Keratinocyte (primary cell): Measurements from ENCODE around the gene ZBTB20. TPM values are rescaled to one million over a fixed set of nuclear protein-coding genes. Genes with fewer than 3 reads are reported as not detected.

Source experiments
- DNase-seq: peaks from one replicate; pipeline ENCODE4 v3.0.0-alpha.2; 2011; ENCODE audit warnings: low read depth, missing footprints, low spot score
- FAIRE-seq: peaks from 2 replicates; lab custom pipeline; 2011; peaks lifted over from hg19 to GRCh38; lab: Jason Lieb, UNC
- H2AFZ ChIP-seq: 2 replicates; pipeline ENCODE4 v1.6.0; 2012; ENCODE audit warnings: low read length, control low read depth, inconsistent platforms; ENCODE audit not compliant: control insufficient read depth
- H3K27ac ChIP-seq: 2 replicates; pipeline ENCODE4 v1.5.1; 2011; ENCODE audit warnings: low read length; ENCODE audit not compliant: control insufficient read depth, insufficient read depth
- H3K27me3 ChIP-seq: 3 replicates; pipeline ENCODE4 v1.6.0; 2011; ENCODE audit warnings: low read length; ENCODE audit not compliant: control insufficient read depth, insufficient read depth; ENCODE audit errors: extremely low read depth
- H3K36me3 ChIP-seq, 2 experiments: 2 replicates in 1 of 2; 3 replicates in 1 of 2; pipeline ENCODE4 v1.5.1; 2011; ENCODE audit warnings: low read length in 2 of 2, mild to moderate bottlenecking in 1 of 2; ENCODE audit not compliant: control insufficient read depth in 2 of 2, insufficient read depth in 2 of 2; ENCODE audit errors: extremely low read depth in 1 of 2
- H3K4me1 ChIP-seq: 3 replicates; pipeline ENCODE4 v1.5.1; 2011; ENCODE audit warnings: low read length; ENCODE audit not compliant: control insufficient read depth, insufficient read depth; ENCODE audit errors: extremely low read depth
- H3K4me2 ChIP-seq: 3 replicates; pipeline ENCODE4 v1.6.0; 2011; ENCODE audit warnings: low read depth, low read length; ENCODE audit not compliant: control insufficient read depth, insufficient read depth; ENCODE audit errors: extremely low read depth
- H3K4me3 ChIP-seq, 3 experiments: fragments of 200-600 bp in 1 of 3; sonication (generic) in 1 of 3; 2 replicates in 2 of 3; 3 replicates in 1 of 3; pipeline ENCODE4 v1.5.1; 2011 to 2016; ENCODE audit warnings: low read length in 3 of 3, mild to moderate bottlenecking in 3 of 3, control low read depth in 2 of 3, inconsistent platforms in 1 of 3, low read depth in 1 of 3, mixed read lengths in 1 of 3, mixed run types in 1 of 3, moderate library complexity in 1 of 3; ENCODE audit not compliant: control insufficient read depth in 2 of 3, insufficient read depth in 2 of 3; ENCODE audit errors: extremely low read depth in 1 of 3
- H3K79me2 ChIP-seq: 2 replicates; pipeline ENCODE4 v1.6.0; 2012; ENCODE audit warnings: low read length; ENCODE audit not compliant: control insufficient read depth, insufficient read depth
- H3K9ac ChIP-seq: 3 replicates; pipeline ENCODE4 v1.6.0; 2011; ENCODE audit warnings: low read length; ENCODE audit not compliant: control insufficient read depth, insufficient read depth; ENCODE audit errors: extremely low read depth
- H3K9me1 ChIP-seq: 3 replicates; pipeline ENCODE4 v1.6.0; 2011; ENCODE audit warnings: low read length; ENCODE audit not compliant: control insufficient read depth, insufficient read depth; ENCODE audit errors: extremely low read depth
- H3K9me3 ChIP-seq: 2 replicates; pipeline ENCODE4 v1.5.1; 2012; ENCODE audit warnings: low read depth, low read length; ENCODE audit not compliant: control insufficient read depth
- H4K20me1 ChIP-seq: 3 replicates; pipeline ENCODE4 v1.6.0; 2011; ENCODE audit warnings: low read length; ENCODE audit not compliant: control insufficient read depth, insufficient read depth; ENCODE audit errors: extremely low read depth
- CTCF ChIP-seq, 3 experiments: IDR thresholded peaks in 1 of 3; conservative IDR thresholded peaks in 1 of 3; optimal IDR thresholded peaks in 1 of 3; 2 replicates in 2 of 3; 3 replicates in 1 of 3; pipeline versions ENCODE3 to v1.5.1; 2011; ENCODE audit warnings: low read length in 3 of 3, mild to moderate bottlenecking in 3 of 3, moderate library complexity in 2 of 3, control low read depth in 1 of 3, inconsistent platforms in 1 of 3; ENCODE audit not compliant: insufficient read depth in 2 of 3; ENCODE audit errors: extremely low read depth in 1 of 3
- EZH2 ChIP-seq: IDR thresholded peaks from one replicate; pipeline ENCODE4 v1.6.1; 2012; ENCODE audit warnings: inconsistent platforms, mild to moderate bottlenecking, low read length, moderate library complexity
- dilution Hi-C: fragments of 300-500 bp; cut with MboI; formaldehyde crosslinking; loops from one replicate; pipeline ENCODE4 v1.7.0; 2020; ENCODE audit warnings: low sequenced_read_pairs; ENCODE audit not compliant: extremely low pct_ligation_motif_present
- polyA plus RNA-seq, 5 experiments: library from polyadenylated mRNA; depleted of rRNA in 3 of 5; stranded (reverse) in 3 of 5; stranded (forward) in 1 of 5; unstranded in 1 of 5; fragments of >200 nt; gene quantifications; 1 replicate in 1 of 5; 2 replicates in 3 of 5; 3 replicates in 1 of 5; pipeline versions ENCODE4 v1.2.1 to v1.2.3, GENCODE V29; 2011 to 2012; ENCODE audit warnings: missing spikeins in 2 of 5, low read depth in 1 of 5, low replicate concordance in 1 of 5

ZBTB20 gene
- polyA plus RNA-seq, 1 donor (not counting 4 experiments of a cell fraction or from before 2014, with no cell fraction given), result 0.52 TPM

DNA sequence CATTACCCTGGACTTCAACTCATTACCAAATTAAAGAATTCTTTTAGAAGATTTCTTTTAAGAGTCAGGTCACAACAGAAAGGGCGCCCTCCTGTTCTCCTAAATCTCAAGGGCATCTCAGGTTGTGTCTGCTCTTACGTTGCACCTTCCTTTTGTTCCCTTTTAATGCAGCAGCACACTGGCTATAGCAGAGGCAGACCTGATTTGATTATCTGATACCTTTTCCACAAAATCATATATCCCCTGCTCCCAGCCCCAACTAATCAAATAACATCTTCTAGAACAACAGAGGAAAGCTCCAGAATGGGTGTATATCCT lies 813.2 kb downstream of the ZBTB20 start:
- no peaks in the 10 kb centered on the region for H3K27me3 ChIP-seq
- H2AFZ ChIP-seq, result no peak overlapping the region
- DNase-seq, result no peak
- no peaks in the 10 kb centered on the region for H4K20me1 ChIP-seq
- dilution Hi-C loops, result no loop called here
- no peaks in the 10 kb centered on the region for H3K9me3 ChIP-seq
- TF ChIP-seq CTCF (optimal IDR thresholded peaks at IDR 0.05 in 1 of 3, IDR thresholded peaks at IDR 0.05 in 1 of 3, conservative IDR thresholded peaks at IDR 0.05 in 1 of 3; ENCODE audit: extremely low read depth in 1 of 3, insufficient read depth in 2 of 3, low read length in 3 of 3) (no peak), EZH2 (no peak)
- no peak overlapping the region for H3K27ac ChIP-seq
- H3K9me1 ChIP-seq, result no peaks in the 10 kb centered on the region
- H3K4me3 ChIP-seq, result no peak overlapping the region
- H3K4me2 ChIP-seq, result no peak overlapping the region
- H3K36me3 ChIP-seq, result no peaks in the 10 kb centered on the region
- no peak for FAIRE-seq
- no peaks in the 10 kb centered on the region for H3K4me1 ChIP-seq
- H3K9ac ChIP-seq, result no peak overlapping the region
- H3K79me2 ChIP-seq, result no peaks in the 10 kb centered on the region

DNA sequence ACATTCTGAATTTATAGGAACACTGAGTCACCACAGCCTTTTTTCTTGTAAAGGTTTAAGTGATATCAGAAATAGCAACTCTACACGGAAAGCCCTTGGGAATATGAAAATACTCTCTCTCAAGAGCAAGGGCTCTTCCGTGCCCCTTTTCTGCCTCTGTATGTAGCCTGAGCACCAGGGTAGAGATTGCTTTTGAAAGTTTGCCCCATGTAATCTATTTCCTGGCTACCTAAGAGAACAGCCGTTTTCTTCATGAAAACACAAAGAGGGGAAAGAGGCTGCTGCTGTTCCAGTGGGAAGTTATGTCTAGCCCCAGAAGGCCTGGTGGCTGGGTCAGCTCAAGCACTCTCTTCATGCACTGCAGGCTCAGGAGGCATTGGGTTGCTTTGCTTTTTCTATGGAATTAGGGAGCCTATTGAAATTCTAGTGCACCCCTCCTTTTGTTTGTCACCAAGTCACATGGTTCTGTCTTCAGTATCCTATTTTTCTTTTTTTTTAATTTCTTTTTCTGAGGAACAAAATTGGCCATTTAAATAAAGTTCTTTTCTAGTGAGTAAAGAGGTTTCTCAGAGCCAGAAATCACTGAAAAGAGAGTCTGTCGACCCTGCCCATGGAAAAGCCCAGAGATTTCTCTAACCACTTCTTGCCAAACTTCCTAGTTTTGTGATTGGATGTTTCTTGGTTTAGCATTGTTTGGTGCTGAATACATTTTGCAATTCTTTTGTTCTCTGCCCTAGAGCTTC lies 813.7 kb downstream of the ZBTB20 start:
- Histone ChIP-seq H3K36me3 (no peaks in the 10 kb centered on the region), H3K79me2 (no peaks in the 10 kb centered on the region), H4K20me1 (no peaks in the 10 kb centered on the region), H3K4me1 (no peaks in the 10 kb centered on the region), H3K9ac (no peak overlapping the region), H3K4me3 (no peak overlapping the region), H3K27me3 (no peaks in the 10 kb centered on the region), H2AFZ (no peak overlapping the region), H3K9me3 (no peaks in the 10 kb centered on the region), H3K9me1 (no peaks in the 10 kb centered on the region), H3K27ac (no peak overlapping the region), H3K4me2 (no peak overlapping the region)
- FAIRE-seq, result no peak
- dilution Hi-C loops, result no loop called here
- TF ChIP-seq CTCF (optimal IDR thresholded peaks at IDR 0.05 in 1 of 3, IDR thresholded peaks at IDR 0.05 in 1 of 3, conservative IDR thresholded peaks at IDR 0.05 in 1 of 3; ENCODE audit: extremely low read depth in 1 of 3, insufficient read depth in 2 of 3, low read length in 3 of 3), result no peak
- TF ChIP-seq EZH2, result no peak
- no peak for DNase-seq
